CD4-positive, alpha-beta T cell (primary cell): ENCODE data around the gene GLYR1. TPM values are rescaled to one million over a fixed set of nuclear protein-coding genes. Genes with fewer than 3 reads are reported as not detected.

Experiments
- ATAC-seq: fragments of 200-7000 bp; cut with Tn5 transposase; one replicate; pipeline ENCODE4 v1.10.0; 2022; ENCODE audit warnings: mild to moderate bottlenecking; ENCODE audit not compliant: poor library complexity
- CTCF ChIA-PET: fragments of 350-600 bp; sonication (Branson Sonifier 250); formaldehyde crosslinking; loops from one replicate; lab custom pipeline; 2021; ENCODE audit warnings: antibody characterized with exemption, inconsistent platforms; lab: Charles Lee
- POLR2A ChIA-PET: fragments of 350-600 bp; sonication (Branson Sonifier 250); formaldehyde crosslinking; loops from one replicate; lab custom pipeline; 2021; ENCODE audit warnings: antibody characterized with exemption, inconsistent platforms; lab: Charles Lee
- DNase-seq, 14 experiments: peaks; one replicate each; pipeline ENCODE4 v3.0.0-alpha.2; 2013 to 2020; ENCODE audit warnings: mixed read lengths in 2 of 14
- H3K27ac ChIP-seq, 2 donors: one replicate each; pipeline versions ENCODE4 v1.5.1 to v1.7.0; 2013; ENCODE audit warnings: low read length in 2 of 2, low read depth in 1 of 2, mild to moderate bottlenecking in 1 of 2
- H3K27me3 ChIP-seq, 2 experiments: 1 replicate in 1 of 2; 2 replicates in 1 of 2; pipeline versions ENCODE4 v1.6.1 to v1.7.0; 2013; ENCODE audit warnings: low read length in 2 of 2, control low read depth in 1 of 2, mild to moderate bottlenecking in 1 of 2, moderate library complexity in 1 of 2; ENCODE audit not compliant: insufficient read depth in 2 of 2, control insufficient read depth in 1 of 2
- H3K36me3 ChIP-seq: one replicate; pipeline ENCODE4 v1.6.1; 2013; ENCODE audit warnings: low read length, control low read depth; ENCODE audit not compliant: insufficient read depth
- H3K4me1 ChIP-seq: one replicate; pipeline ENCODE4 v1.6.1; 2013; ENCODE audit warnings: low read length, control low read depth; ENCODE audit not compliant: insufficient read depth
- H3K4me3 ChIP-seq: one replicate; pipeline ENCODE4 v1.5.1; 2013; ENCODE audit warnings: mild to moderate bottlenecking, low read length, moderate library complexity
- H3K9me3 ChIP-seq, 2 experiments: 1 replicate in 1 of 2; 2 replicates in 1 of 2; pipeline versions ENCODE4 v1.6.1 to v1.7.0; 2013; ENCODE audit warnings: low read length in 2 of 2, mild to moderate bottlenecking in 2 of 2, control low read depth in 1 of 2, moderate library complexity in 1 of 2; ENCODE audit not compliant: control insufficient read depth in 1 of 2, insufficient read depth in 1 of 2
- H3K27ac Mint-ChIP-seq: one replicate; pipeline ENCODE4 v1.8.0; 2020; ENCODE audit warnings: mixed read lengths
- H3K27me3 Mint-ChIP-seq: one replicate; pipeline ENCODE4 v1.8.0; 2021; ENCODE audit warnings: mixed read lengths
- H3K36me3 Mint-ChIP-seq: one replicate; pipeline ENCODE4 v1.8.0; 2021; ENCODE audit warnings: low read depth, mixed read lengths
- H3K4me1 Mint-ChIP-seq: one replicate; pipeline ENCODE4 v1.8.0; 2021; ENCODE audit warnings: low read depth, mixed read lengths
- H3K4me3 Mint-ChIP-seq: one replicate; pipeline ENCODE4 v1.8.0; 2020; ENCODE audit warnings: mild to moderate bottlenecking, mixed read lengths
- H3K9me3 Mint-ChIP-seq: one replicate; pipeline ENCODE4 v1.8.0; 2020; ENCODE audit warnings: mixed read lengths
- CTCF ChIP-seq: fragments of 200-600 bp; IDR thresholded peaks from one replicate; pipeline ENCODE4 v1.8.0; 2022; ENCODE audit warnings: antibody characterized with exemption, mild to moderate bottlenecking
- intact Hi-C, 2 experiments: fragments of 100-400 bp; cut with DNase I in 1 of 2; cut with micrococcal nuclease in 1 of 2; formaldehyde crosslinking; loops; one replicate each; pipeline versions ENCODE4 v1.15.1 to v1.9.0; 2023 to 2025; cut with DNase I, micrococcal nuclease
- total RNA-seq, 174 experiments: library from RNA in 2 of 174; stranded (reverse) in 2 of 174; gene quantifications; one replicate each; pipeline ENCODE4 v1.2.3 and lab custom pipeline; 2021 to 2026

The GLYR1 gene
- total RNA-seq, 2 experiments from 2014 or later, result 71.7 to 77.2 TPM

- H3K27me3 Mint-ChIP-seq, result no peaks in the 10 kb centered on the region
- H3K4me1 ChIP-seq, result peaks cover 3% of the 10 kb centered on the region
- ATAC-seq, result no peak
- ChIA-PET POLR2A (no interaction called here), CTCF (no interaction called here)
- peaks cover 11% of the 10 kb centered on the region for H3K4me1 Mint-ChIP-seq
- no peak for DNase-seq
- no peaks in the 10 kb centered on the region for H3K9me3 Mint-ChIP-seq
- TF ChIP-seq CTCF, result no peak
- peaks cover 89% of the 10 kb centered on the region for H3K36me3 Mint-ChIP-seq
- H3K27me3 ChIP-seq, result no peaks in the 10 kb centered on the region
- H3K9me3 ChIP-seq, result no peaks in the 10 kb centered on the region
- intact Hi-C loops, result loop anchor here in 1 of 2 experiments (10.0 kb wide), 1 partner anchor 235 kb away; the partner anchor contains the start of gene ALG1
- no peak overlapping the region for H3K4me3 Mint-ChIP-seq
- H3K27ac ChIP-seq, result no peak overlapping the region
- H3K4me3 ChIP-seq, result no peak overlapping the region
- peaks cover 79% of the 10 kb centered on the region for H3K36me3 ChIP-seq
- no peak overlapping the region for H3K27ac Mint-ChIP-seq
Observed at GRCh38 chr16:4839942-4840341, 7.1 kb downstream of the GLYR1 start.

DNA sequence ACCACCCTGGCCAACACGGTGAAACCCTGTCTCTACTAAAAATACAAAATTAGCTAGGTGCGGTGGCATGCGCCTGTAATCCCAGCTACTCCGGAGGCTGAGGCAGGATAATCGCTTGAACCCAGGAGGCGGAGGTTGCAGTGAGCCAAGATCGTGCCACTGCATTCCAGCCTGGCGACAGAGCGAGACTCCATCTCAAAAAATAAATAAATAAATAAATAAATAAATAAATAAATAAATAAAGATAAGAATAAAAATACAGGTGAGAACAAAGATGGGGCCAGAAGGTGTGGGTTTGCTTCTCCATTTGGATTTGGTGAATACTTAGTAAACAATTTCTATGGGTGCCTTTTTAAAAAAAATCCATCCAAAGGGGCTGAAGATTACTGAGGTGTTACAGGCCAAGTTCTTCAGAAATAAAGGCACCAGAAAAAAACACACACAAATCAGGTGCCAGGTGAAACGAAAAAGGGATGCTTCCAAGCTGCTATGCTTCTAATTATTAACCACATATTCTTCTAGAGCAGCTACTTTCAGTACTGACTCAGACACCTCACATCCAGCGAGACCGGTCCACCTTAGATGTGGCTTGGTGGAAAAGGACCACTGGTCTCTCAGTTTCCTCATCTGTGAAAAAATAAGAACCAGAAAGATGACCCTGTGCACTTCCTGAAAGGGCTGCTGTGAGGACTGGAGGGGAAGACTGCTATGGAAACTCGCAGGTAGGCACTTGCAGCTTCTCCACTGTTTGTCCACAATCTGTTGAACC lies 9.2 kb downstream of the GLYR1 start:
- Mint-ChIP-seq H3K4me3 (no peak overlapping the region), H3K4me1 (peaks cover 7% of the 10 kb centered on the region), H3K27ac (no peak overlapping the region), H3K9me3 (no peaks in the 10 kb centered on the region), H3K27me3 (no peaks in the 10 kb centered on the region), H3K36me3 (peaks cover 87% of the 10 kb centered on the region)
- intact Hi-C loops, result no loop called here
- Histone ChIP-seq H3K27me3 (no peaks in the 10 kb centered on the region), H3K27ac (no peak overlapping the region), H3K9me3 (no peaks in the 10 kb centered on the region), H3K36me3 (peaks cover 74% of the 10 kb centered on the region), H3K4me3 (no peak overlapping the region), H3K4me1 (no peaks in the 10 kb centered on the region)
- DNase-seq (no peak), ATAC-seq (no peak)
- TF ChIP-seq CTCF, result no peak
- ChIA-PET CTCF (no interaction called here), POLR2A (interaction anchor here (0.6 kb wide), 1 partner anchor 210 kb away, joined by 6 read pairs; no protein-coding TSS in a partner anchor)

DNA sequence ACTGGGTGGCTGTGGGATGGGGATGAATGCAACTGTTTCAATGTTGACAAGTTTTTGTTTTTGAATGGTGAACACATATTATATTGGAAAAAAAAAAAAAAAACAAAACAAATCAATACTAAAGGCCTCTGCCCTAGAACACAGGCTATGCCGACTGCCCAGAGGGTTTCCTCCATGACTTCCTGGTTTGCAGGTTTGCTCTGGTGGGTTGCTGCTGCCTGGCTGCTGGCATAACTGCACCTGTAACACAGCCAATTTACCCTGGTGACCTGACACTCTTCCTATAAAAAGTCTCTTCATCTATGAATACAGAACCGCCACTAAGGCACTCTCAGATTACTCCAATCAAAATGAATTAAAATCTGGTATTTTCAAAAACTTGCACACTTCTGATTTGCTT lies 10.4 kb downstream of the GLYR1 start:
- no peak overlapping the region for H3K27ac ChIP-seq
- no peak overlapping the region for H3K4me3 Mint-ChIP-seq
- H3K27ac Mint-ChIP-seq, result no peak overlapping the region
- H3K27me3 ChIP-seq, result no peaks in the 10 kb centered on the region
- intact Hi-C loops, result no loop called here
- CTCF ChIA-PET, result no interaction called here
- H3K4me1 Mint-ChIP-seq, result peaks cover 7% of the 10 kb centered on the region
- H3K36me3 ChIP-seq, result peaks cover 76% of the 10 kb centered on the region
- no peaks in the 10 kb centered on the region for H3K4me1 ChIP-seq
- H3K9me3 Mint-ChIP-seq, result no peaks in the 10 kb centered on the region
- peaks cover 87% of the 10 kb centered on the region for H3K36me3 Mint-ChIP-seq
- H3K27me3 Mint-ChIP-seq, result no peaks in the 10 kb centered on the region
- TF ChIP-seq CTCF, result no peak
- DNase-seq (no peak), ATAC-seq (no peak)
- POLR2A ChIA-PET, result no interaction called here
- no peaks in the 10 kb centered on the region for H3K9me3 ChIP-seq
- H3K4me3 ChIP-seq, result no peak overlapping the region
